Activated CD4-positive, alpha-beta T cell treated with anti-CD3 and anti-CD28 coated beads, Interleukin-10, Interleukin-2, amounts not matched to agents 100 ng/mL and 50 ng/mL, durations not matched to agents 16 hours and 8 hours (primary cell): ENCODE results near the gene LMF2.

Experiments used
- DNase-seq: peaks from one replicate; pipeline ENCODE4 v3.0.0-alpha.2; 2020

LMF2 gene

GRCh38 chr22:50481045-50481439 lies 26.5 kb downstream of the LMF2 start:
- DNase-seq = no peak

DNA sequence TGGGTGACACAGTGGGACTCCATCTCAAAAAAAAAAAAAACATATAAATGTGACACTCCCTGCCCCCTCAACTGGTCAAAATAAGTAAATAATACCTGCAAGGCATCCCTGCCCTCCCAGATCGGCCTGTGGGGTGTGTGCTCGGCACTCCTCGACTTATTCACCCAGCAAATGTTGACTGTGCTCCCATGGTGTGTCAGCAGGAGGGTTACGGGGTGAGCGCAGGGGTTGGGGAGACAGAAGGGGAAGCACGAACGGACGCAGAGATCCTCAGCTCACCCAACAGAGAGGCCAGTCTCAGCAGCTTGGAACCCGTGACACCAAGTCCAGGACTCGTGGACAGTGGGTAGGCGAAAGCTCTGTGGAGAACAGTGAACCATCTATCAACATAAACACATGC lies 27.8 kb downstream of the LMF2 start:
- no peak for DNase-seq

DNA sequence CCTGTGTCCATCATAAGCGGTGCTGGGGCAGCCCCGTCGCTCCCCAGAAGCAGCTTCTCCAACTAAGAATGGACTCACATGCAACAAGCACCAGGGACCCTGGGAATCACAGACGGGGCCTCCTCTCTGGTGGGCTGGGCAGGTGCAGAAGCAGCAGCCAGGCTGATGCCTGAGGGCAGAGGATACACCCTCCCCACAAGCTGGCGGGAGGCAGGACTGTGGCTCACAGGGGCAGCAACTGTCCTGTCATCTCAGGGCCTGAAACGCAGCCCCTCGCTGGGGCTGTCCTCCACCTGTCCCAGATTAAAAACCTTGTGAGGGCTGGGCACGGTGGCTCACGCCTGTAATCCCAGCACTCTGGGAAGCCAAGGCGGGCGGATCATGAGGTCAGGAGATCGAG lies 29.6 kb downstream of the LMF2 start:
- no peak for DNase-seq

DNA sequence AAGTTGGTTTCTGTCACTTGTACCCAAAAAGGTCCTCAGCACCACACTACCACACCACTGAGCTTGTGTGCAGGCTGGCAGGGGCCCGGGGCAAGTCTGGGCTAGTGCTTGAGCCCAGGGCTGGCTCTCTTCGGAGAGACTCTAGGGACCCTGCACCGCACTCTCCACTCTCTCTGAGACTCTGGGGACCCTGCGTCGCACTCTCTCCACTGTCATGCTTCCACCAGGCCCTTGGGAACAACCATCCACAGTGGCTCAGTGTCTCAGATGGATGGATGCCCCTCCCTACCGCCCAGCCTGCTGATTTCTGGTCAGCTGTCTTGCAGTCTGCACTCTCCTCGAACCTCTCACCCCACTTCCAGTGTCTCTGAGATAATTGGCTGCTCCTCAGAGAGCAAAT lies 30.6 kb downstream of the LMF2 start:
- no peak for DNase-seq

GRCh38 chr22:50475652-50476002 lies 31.9 kb downstream of the LMF2 start:
- no peak for DNase-seq

DNA sequence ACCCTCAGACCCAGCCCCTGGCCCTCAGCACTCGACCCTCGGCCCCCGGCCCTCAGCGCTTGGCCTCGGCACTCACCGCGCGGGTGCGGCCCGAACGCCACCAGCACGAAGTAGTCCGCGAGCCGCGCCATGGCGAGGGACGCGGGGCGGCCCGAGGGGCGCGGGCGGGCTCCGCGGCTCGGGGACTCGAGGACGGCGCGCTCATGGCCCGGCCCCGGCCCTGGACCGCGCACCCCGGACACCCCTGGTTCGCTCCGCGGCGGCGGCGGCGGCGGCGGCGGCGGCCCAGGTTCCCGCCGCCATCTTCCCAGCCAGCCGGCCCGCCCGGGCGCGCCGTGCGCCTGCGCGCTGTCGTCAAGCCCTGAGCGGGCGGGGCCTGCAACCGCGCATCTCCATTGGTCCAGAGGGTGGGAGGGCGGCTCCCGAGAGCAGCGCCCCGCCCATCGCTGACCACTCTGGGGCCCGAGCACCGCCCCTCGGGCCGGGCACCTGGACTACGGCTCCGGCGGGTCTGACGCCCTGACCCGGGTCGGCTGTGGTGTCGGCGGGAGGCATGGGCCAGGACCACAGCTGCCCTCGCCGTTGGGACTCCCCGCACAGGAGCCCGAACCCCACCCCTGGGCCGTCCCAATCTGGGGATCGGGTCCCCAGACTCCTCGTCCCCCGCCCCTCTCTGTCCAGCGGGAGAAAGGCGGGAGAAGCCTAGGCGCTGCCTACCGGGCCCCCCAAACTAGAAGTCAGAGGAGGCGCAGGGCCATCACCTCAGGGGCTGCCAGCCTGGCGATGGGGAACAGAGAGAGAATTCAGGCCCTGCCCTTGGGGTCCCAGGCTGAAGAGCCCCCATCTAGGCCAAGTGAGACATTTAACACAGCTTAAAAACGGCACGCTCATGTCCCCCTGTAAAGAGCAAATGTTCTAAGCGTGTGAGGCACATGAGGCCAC lies 32.5 kb downstream of the LMF2 start, which contains the start of gene SBF1:
SBF1 (minus strand) TSS at position 326 of the 942 bp plus-strand sequence; CDS start at position 131, 195 bp downstream.
- DNase-seq = peak; percentile 95

GRCh38 chr22:50473855-50474671 lies 33.4 kb downstream of the LMF2 start:
- peak; percentile 57 for DNase-seq

GRCh38 chr22:50473088-50473487 lies 34.4 kb downstream of the LMF2 start:
- DNase-seq = peak; percentile 77

GRCh38 chr22:50471962-50472361 lies 35.5 kb downstream of the LMF2 start:
- no peak for DNase-seq

- no peak for DNase-seq
These were observed 36.2 kb downstream of the LMF2 start for GRCh38 chr22:50471197-50471847.

- no peak for DNase-seq
These were observed 37.0 kb downstream of the LMF2 start for GRCh38 chr22:50470491-50470890.

DNA sequence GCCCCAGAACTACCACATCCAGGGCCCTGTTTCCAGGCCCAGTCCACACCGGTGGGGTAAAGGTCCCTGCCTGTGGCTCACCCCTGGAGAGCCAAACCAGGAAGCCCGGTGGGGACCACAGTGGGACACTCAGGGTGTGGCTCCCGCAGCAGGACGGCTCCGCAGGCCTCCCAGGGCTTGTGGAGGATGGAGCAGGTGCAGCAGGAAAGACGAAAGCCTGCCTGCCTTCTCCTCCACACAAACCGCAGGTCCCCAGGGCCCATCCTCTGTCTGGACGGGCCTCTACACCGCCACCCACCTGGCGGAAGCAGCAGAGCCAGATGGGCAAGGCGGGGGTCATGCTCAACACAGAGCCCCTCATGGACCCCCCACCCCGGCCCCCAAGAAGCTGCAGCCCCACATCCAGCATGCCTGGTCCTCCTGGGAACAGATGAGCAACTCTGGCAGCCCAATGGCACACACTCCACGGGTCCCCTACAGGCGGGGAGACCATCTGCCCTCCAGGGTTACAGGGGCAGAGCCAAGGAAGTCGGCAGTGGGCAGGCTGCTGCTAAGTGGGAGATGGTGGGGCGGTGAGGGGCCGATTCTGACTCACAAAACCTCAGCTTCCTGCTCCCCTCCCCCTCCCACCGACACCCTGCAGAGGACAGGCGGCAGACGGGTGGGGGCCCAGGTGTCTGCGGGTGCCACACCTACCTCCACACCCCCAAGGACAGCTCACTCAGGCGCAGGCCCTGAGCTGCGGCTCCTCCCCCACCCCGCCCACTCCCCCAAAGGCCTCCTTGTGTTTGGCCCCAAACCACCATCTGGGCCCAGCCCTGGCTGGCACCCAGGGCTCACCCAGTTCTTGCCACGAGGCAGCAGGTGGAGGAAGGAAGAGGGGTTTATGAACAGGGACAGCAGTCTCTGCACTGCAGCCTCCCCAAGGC lies 37.9 kb downstream of the LMF2 start:
- peak; percentile 99 for DNase-seq

DNA sequence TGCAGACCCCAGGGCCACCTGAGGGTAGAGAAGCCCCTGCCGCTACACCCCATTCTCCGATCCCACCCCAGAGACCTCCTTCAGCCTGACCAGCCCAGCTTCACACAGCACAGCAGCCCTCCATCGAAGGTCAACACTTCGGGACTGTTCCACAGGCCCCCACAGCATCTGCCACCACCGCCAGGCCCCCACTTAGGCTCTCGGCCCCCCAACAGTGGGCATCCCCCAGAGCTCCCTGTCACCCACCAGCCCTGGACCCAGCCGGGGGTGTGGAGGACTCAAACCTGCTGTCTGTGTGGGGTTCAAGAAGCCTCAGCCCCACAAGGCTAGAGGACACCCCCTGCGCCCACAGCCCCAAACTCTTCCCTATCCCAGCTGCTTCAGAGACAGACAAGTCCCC lies 38.9 kb downstream of the LMF2 start:
- no peak for DNase-seq

DNA sequence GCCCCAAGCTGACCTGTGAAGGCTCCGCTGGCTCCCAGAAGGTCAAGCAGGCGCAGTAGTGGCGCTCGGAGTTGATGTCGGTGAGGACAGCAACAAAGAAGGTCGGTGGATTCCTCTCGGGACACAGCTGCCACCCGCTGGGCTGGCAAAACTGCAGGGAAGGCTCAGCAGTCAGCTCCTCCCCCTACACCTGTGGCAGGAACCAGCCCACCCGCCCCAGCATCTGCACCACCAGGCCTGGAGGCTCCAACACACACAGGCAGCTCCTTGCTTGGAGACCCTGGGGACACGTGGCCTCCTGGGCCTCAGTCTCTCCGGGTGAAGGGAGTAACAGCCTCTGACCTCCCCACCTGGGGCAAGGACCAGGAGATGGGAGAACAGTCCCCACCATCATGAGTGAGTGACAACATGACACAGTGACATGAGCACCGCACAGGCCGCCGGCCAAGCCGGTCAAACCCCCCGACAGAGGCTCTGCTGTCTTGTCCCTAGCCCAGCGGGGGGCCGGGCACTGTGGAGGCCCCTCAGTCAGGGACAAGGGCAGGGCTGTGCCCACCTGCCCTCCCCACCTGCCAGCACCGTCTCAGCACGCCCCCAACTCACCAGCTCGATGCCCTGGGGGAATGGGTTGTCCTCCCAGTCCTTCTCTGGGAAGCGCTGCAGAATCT lies 39.6 kb downstream of the LMF2 start:
- DNase-seq = no peak

DNA sequence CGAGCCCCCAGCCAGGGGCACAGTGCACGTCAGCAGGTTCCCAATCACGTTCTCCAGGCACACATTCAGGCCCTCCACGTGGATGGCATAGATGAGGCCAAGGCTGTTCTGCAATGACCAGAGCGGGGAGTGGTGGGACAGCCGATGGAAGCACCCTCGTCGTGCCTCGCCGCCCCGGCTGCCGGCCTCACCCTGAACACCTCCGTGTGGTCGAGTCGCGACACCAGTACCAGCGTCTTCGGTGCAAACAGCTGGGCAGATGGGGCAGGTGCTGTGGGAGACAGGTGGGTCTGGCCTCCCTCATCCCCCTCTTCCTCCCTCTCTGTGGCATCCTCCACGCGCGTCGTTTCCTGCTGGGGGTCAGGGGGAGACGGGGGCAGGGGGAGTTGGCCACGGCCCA lies 40.2 kb downstream of the LMF2 start:
- DNase-seq = no peak

GRCh38 chr22:50465066-50465930 lies 42.2 kb downstream of the LMF2 start:
- no peak for DNase-seq

- no peak for DNase-seq
These were observed 43.1 kb downstream of the LMF2 start for GRCh38 chr22:50464451-50464850.

GRCh38 chr22:50463188-50463900 lies 44.2 kb downstream of the LMF2 start:
- DNase-seq = no peak

GRCh38 chr22:50461979-50462540 lies 45.4 kb downstream of the LMF2 start:
- DNase-seq = no peak

GRCh38 chr22:50461536-50461935 lies 46.0 kb downstream of the LMF2 start:
- DNase-seq = no peak
